Stimulated activated CD8-positive, alpha-beta memory T cell treated with anti-CD3 and anti-CD28 coated beads, Interleukin-4, amount 100 ng/mL, for 4 hours (primary cell): ENCODE data around the gene THEM4.

ENCODE experiments used
- DNase-seq, 2 donors: peaks; one replicate each; pipeline ENCODE4 v3.0.0-alpha.2; 2020; ENCODE audit warnings: low read depth in 2 of 2, low spot score in 1 of 2

The THEM4 gene

GRCh38 chr1:151909167-151910149 lies at the start of gene THEM4:
TSS of gene THEM4 (minus strand) at chr1:151909511. CDS start at chr1:151909458, 53 bp downstream.
- peak; percentile 76 to 87 for DNase-seq

GRCh38 chr1:151958959-151959358 lies 49.6 kb upstream of the THEM4 start:
- no peak for DNase-seq

DNA sequence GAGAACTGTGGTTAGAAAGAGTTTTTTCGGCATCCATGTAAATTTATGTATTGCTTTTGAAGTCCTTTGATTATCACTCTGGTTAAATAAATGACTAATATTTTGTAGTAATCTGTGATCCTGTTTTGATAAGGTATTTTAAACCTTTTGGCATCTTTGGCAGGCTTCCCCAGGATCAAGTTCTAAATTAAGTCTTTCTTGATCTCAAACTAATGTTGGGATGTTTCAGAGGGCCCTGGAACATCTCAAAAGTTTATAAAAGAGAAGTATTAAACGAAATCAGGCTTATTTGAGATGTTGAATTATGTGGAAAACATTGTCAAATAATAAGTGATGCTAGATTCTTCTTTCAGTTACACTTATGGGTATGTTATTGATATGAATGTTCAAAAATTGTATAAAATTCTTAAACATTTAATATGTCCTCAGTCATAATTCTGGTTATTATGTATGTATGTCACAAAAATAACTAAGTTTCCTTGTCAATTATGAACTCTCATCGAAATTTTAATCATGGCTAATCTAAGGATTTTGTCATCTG lies 47.7 kb upstream of the THEM4 start:
- DNase-seq, result no peak

DNA sequence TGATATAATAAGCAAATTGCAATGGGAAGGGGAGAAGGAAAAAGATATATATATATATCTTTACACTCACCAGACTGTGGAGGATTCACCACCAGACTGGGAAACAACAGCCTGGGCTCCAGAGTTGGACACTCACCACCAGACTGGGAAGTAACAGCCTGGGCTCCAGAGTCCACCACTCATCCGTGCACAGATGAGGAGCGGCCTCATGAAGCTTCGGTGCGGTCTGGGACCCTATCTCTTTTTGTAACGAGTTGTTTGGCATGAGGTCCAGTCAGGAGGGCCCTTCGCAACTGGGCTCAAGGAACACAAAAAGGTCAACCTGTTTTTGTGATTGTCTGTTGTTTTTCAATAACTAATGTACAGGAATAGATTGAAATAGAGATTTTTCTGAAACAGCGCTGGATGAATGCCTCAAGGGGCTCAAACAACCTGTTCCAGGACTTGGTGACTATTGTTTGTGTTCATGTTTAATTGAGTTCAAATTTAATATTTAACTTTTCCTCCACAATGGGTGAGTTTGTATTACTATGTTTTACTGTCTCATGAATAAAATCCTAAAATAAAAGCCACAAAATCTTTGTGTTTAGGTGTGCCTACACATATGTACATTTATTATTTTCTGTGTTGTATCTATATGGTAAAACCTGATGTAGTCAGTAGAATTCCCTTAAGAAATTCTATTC lies 44.2 kb upstream of the THEM4 start:
- DNase-seq, result no peak

GRCh38 chr1:151952811-151953210 lies 43.5 kb upstream of the THEM4 start:
- DNase-seq, result no peak

- no peak for DNase-seq
Observed at GRCh38 chr1:151949371-151950193, 40.3 kb upstream of the THEM4 start.

DNA sequence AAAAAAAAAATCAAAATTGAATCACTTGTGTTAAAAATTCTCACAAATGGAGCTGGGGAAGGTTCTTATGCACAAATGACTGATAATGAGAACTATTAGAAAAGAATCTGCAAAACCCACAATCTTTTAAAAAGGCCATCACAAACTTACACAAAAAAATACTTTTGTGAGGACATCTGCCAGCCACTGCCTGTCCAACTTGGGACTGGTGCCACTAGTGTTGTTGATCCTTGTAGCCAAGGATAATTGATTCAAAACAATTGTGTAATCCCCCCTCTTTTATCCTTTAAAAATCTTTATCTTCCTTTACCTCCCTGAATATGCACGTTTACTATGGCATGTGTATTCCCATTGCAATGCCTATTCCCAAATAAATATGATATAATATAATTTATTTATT lies 39.2 kb upstream of the THEM4 start:
- no peak for DNase-seq

DNA sequence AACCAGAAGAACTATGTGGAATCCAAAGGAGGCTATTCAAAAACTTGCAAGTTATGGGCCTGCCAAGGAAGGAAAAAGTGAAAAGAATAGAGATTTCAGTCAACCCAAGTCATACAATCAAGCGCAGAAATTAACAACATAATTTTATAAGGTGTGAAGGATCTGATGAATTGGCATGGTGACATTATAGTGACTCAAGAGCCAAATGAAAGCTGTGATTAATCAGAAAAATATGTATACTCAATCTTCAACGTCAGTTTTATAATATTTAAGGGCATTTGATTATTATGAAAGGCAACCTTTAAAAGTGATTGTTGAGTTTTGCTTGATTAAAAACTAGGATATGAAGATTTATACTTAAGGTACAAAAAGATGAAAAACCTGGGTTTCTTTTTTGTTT lies 37.8 kb upstream of the THEM4 start:
- DNase-seq, result no peak

DNA sequence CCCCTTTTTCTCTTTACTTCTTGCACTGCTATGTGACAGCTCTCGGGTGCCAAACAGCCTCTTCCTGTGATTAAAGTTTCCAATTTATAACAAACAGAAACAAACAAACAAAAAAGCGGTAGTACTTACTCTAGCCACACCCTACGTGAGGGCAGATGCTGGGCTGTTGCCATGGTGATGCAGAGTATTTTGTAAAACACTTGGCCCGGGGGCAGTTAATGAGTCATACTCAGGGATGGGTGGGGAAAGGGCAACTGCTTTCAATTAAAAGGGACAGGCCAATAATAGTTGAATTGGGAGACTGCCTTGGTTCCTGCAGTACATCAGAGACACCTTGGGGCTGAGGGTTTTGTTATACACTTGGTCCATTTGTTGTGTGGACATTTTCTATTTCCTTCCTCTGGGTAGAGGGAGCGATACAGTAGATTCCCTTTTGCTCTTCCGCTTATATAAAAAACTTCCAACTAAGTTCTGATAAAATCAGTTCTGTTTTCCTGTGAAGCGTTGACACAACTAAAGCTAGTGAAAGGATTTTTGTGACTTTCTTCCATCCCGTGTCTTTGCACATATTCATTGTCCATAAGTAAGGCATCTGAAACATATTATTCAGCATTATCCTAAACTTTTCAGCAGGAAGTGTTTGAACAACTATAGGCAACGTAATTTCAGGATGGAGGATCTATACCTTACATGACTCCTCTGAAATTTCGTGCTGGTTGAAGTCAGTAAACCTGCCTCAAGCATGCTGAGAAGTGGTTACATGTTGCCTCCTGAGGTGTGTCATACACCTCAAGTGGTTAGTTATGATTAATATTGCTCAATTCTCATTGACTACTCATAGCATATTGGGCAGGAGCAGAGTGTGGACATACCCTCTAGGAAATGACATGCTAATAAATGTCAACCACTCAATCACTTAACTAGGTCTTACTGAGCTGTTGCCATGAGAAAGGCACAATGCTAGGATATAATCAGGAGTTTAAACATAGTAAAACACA lies 36.7 kb upstream of the THEM4 start:
- peak; percentile 63 to 67 for DNase-seq

DNA sequence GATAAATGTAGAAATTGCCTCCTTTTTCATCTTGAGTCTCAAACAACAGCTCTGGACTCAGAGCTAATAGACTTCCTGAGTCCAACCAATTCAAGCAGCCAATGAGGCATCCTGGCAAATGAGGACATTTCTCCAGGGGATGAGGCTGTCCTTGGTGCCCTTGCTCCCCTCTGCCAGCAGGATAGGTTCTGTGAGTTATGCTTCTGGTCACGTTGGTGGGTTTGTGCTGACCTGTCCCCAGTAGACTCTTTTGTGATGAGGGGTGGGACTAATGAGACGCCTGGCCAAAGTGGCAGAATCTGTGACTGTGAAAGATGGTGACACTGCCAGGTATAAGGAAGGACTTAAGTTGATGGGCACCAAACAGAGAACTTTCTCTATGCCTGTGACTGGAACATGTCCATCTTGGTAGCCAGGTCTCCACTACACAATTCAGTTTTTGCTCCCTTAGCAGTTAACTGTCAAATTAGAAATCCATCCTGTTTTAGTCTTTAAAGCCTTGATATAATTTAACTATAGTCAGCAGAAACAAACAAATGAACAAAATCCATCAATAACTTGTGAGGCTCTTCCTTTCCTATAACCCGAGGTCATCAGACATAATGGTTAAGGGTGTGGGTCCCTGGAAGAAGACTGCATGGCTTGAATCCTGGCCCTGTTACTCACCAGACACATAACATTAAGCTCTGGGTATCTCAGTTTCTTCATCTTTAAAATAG lies 35.7 kb upstream of the THEM4 start:
- DNase-seq, result no peak

DNA sequence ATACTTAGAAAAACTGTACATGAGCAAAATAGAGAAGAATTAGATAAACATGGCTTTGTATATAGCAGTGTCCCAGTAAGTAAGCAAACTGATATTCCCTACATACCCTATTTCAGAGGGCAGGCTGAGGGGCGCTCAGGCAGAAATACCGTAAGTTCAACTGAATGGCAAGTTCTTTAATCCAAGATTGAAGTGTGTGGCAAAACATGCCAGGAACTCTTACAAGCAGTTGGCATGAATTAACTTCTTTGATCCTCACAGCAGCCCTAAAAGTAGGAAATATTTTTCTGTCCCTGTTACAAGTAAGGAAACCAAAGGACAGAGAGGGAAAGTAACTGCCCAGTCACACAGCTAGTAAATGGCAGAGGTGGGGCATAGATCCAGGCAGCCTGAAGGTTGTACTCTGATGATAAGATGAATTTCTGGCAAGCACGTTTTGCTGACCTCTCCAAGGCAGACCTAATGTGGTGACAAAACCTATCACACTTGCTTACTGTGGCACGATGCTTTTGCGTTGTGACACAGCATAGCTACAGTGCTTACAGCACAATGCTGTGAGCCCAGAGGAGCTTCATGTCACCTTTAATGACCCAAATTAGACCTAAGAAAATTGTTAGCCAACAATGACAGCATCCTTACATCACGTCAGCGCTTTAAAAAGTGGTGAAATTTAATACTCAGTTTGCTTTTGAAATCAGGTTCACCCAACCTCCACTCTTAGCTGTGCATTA lies 35.0 kb upstream of the THEM4 start:
- no peak for DNase-seq

GRCh38 chr1:151943591-151943990 lies 34.3 kb upstream of the THEM4 start:
- no peak for DNase-seq

GRCh38 chr1:151942882-151943281 lies 33.6 kb upstream of the THEM4 start:
- DNase-seq, result no peak

DNA sequence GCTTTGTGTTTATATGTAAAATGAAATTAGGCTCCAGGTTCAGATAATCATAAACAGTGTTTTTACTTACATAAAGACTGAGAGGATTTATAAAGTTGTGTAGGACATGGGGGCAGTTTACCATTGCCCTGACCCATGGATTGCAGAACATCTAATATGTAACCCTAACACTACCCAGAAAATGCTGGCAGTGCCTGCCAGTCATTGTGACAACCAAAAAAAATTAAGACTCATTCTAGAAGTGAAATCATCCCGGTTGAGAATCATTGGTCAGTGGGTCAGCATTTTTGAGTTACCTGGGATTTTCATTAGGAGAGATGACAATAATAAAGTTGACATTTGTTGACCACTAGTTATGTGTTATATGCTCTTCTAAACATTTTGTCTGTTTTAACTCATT lies 31.2 kb upstream of the THEM4 start:
- no peak for DNase-seq

DNA sequence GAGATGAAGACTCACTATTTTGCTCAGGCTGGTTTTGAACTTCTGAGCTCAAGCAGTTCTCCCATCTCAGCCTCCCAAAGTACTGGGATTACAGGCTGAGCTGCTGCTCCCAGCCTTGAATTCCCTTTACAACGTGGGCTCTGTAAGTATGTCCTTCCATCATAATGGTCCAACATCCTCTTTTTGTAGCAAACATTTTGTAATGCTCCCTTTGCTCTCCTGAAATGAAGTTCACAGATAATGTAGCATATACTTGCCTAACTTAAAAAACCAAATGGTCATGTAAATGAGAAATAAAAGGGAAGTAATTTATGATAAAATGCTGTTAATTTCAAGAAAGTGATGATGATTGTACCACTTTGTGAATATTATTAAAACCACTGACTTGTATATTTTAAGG lies 30.5 kb upstream of the THEM4 start:
- no peak for DNase-seq

- DNase-seq, result no peak
Observed at GRCh38 chr1:151939141-151939540, 29.8 kb upstream of the THEM4 start.

GRCh38 chr1:151936653-151937052 lies 27.3 kb upstream of the THEM4 start:
- no peak for DNase-seq

- no peak for DNase-seq
Observed at GRCh38 chr1:151935894-151936602, 26.7 kb upstream of the THEM4 start.
